Right renal pelvis (tissue), 4 donors: ENCODE data around the gene KRT3. TPM values are rescaled to one million over a fixed set of nuclear protein-coding genes. Genes with fewer than 3 reads are reported as not detected.
"Not testable (repeated sequence)": the region's sequence is repeated elsewhere in the genome, so short reads cannot be mapped to it uniquely, and the experiment has no call there.

ENCODE experiments used
- DNase-seq, 4 donors: peaks; one replicate each; pipeline ENCODE4 v3.0.0-alpha.2; 2013; ENCODE audit warnings: low read depth in 4 of 4, low spot score in 3 of 4, missing footprints in 1 of 4
- polyA plus RNA-seq, 4 donors: library from polyadenylated mRNA; unstranded; fragments of 120-200 nt; gene quantifications; one replicate each; pipeline ENCODE4 v1.2.1, GENCODE V29; 2013; ENCODE audit not compliant: insufficient read length in 4 of 4

KRT3 gene
- polyA plus RNA-seq, 4 donors, result not detected

DNA sequence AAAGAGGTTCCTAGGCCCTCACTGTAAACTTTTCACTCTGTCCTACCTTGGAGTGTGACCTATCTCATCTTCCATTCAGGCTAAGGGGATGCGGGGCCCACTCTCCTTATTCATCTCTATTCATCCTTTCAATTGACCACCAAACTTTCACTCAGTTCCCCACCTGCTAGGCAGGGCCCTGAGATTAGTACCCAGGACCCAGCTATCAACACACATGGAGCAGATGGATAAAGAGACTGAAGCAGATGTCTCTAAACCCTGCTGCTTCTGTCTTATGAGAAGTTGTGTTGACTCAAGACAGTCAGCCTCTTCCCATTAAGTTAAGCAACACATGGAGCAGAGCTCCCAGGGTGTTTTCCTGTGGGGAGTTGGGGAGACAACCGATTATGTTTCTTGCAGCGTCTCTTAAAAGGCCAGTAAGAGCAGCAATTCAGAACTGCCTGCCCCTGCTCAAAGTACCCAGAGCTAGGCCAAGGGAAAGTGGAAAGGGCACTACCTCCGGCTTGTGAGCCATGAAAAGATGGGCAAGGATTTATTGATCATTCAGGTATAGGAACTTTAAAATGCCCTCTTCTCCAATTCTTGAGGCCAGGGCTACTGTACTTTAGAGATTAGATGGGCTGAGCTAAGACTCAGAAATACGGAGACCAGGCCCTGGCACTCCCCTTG lies 29.4 kb downstream of the KRT3 start:
- DNase-seq, result no peak

DNA sequence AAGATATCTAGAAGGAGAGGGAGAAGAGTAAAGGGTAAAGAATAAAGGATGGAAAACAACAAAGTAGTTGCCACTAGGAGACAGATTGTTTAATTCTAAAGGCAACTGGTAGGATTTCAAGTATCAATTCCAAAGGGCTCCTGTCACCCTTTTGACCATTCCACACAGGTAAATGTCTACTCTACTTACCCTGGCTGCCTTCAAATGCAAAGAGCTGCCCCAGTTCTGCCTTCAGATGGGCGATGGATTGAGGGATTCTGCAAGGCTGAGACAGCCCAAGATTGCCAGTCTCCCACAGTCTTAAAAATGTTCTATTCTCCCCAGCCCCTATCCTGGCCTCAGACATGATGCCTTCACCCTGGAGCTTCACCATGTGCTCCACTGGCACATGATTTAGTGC lies 30.2 kb downstream of the KRT3 start:
- no peak for DNase-seq

DNA sequence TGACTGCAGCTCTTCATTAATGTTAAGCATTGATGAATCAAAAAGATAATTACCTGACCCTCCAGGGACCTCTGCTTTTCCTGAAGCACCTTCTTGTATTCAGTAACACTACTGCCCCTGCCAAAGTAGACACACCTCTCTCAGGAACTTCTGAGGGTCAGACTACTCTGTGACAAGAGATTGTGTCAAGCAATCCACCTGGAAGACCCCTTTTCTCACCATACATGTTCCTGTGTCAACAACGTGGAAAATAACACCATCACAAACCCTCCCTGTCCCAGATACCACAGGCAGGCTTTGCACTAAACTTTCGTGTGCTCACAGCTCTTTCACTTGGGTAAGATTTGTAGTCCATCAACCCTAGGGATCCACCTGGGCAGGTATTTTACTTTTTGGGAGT lies 31.9 kb downstream of the KRT3 start:
- no peak for DNase-seq

DNA sequence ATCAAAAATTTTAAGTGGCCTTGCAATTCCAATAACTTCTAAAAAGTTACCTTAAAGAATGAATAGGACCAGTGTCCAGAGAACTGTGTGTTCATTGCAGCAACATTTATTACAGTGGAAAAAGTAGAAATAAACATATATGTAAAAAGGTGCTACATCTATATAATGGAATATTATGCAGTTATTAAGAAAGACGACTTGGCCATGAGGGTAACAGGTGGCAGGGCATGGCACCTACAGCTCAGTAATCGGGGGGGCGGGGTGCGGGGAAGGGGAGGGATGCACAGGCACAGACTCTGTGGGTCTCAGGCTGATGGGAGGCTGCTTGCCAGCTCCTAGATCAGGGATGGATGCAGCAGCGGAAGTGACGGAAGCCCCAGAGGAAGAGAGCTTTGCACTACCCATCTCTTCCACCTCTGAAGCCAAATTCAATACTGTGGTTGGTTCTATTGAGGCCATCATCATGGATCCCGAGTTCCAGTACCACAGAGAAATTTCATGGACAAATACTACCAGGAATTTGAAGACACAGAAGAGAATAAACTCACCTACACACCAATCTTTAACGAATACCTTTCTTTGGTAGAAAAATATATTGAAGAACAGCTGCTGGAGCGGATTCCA lies 32.8 kb downstream of the KRT3 start:
- DNase-seq, result no peak

DNA sequence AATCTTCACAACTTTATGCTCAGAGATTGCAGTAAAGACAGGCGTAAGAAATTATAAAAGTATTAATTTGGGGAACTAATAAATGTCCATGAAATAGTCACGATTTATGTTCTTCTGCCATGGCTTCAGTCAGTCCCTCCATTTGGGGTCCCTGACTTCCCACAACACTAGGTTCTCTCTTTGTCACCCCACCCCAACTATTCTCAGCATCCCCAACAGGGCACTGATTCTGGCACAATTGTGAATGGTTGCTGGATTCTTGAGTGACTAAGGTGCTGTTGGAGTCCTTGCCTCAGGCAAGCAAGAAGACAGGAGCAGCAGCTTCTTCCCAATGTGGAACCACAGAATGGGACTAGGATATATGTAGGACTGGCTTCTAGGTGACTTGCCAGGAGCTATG lies 34.1 kb downstream of the KRT3 start:
- DNase-seq, result no peak

DNA sequence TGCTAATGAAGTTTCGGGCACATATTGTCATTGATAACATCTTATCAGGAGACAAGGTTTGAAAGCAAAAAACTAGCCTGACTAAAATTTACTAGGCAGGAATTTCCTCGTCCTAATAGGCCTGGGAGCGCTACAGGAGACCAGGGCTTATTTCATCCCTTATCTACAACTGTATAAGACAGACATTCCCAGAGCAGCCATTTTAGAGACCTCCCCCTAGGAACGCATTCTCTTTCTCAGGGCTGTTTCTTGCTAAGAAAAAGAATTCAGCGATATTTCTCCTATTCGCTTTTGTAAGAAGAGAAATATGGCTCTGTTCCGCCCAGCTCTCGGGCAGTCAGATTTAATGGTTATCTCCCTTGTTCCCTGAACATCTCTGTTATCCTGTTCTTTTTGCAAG lies 34.7 kb downstream of the KRT3 start:
- DNase-seq, result not testable (repeated sequence)

DNA sequence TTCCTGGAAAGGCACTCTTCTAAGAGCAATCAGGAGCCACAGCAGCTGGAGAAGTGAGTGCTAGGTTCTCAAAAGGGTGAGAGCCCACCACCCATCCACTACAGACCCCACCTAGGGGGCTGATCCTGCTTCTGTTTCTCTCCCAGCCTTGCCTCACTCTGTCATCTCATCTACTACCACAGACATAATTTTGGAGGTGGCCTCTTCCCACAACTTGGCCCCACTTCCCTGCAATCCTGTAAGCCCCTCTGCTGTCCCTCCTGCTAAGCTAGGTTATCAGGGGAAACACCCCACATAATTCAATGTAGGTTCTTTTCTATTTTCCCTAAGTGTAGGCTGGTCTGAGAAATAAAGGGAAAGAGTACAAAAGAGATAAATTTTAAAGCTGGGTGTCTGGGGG lies 35.3 kb downstream of the KRT3 start:
- no peak for DNase-seq

DNA sequence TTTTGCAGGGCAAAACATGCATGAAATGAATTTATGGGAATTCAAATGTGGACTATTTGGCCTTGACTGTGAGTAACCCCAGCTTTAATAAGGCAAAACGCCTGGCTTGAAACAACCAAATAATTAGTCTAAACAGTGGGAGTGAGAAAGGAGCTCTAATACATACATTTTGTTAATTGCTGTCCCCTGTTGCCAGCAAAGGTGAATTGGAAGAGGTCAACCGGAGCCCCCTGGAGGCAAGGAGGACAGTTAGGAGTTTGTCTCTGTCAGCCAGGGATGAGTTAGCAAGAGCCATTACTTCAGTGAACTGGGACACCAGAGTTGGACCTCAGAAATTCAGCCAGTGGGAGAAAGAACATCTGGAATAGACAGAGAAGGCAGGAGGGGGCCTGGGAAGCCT lies 36.2 kb downstream of the KRT3 start:
- no peak for DNase-seq

DNA sequence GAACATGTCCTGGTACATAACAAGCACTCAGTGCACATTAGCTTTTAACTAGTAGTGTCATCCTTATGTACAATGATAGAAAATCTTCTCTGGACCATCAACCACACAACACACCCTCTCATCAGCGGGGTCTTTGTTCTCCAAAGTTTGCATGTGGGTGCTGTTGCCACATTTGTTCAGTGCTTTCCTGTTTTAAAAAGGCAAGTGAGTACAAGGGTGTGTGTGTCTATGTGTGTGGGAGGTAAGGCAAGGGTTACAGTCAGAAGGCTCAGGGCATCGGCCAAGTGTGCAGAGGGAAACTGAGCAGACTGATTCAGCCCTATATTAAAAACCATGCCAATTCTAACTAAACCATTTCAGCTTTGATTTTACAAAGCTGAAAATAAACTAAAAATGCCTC lies 36.7 kb downstream of the KRT3 start:
- DNase-seq, result no peak

DNA sequence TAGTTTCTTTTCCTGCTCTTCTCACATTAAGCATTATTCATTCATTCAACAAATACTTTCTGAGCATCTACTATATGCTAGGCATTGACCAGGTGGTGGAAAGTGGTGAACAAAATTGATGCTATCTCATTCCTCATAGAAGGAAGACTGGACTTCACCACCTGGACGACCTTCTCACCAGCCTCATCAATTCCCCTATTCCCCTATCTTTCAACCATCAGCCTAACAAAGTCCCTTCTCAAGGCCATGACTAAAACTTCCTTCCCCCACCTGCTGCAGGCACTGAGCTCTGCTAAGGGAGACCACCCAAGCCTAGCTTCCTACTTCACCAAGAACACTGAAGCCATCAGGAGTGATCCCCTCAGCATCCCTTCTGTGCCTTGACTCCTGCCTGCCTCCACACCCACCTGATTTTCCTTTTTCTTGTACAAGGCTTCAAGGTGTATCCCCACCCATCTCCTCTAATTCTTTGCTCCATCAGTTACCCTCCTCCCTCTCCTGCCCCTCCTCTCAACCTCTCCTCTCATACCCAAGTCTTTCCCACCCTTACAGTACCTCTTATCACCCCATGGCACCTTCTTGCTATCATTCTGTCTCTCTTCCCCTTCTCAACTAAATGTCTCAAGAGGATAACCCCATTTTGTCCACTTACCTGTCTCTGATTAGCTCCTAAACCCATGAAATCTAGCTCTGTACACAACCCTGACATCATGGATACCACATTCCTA lies 38.3 kb downstream of the KRT3 start:
- no peak for DNase-seq

DNA sequence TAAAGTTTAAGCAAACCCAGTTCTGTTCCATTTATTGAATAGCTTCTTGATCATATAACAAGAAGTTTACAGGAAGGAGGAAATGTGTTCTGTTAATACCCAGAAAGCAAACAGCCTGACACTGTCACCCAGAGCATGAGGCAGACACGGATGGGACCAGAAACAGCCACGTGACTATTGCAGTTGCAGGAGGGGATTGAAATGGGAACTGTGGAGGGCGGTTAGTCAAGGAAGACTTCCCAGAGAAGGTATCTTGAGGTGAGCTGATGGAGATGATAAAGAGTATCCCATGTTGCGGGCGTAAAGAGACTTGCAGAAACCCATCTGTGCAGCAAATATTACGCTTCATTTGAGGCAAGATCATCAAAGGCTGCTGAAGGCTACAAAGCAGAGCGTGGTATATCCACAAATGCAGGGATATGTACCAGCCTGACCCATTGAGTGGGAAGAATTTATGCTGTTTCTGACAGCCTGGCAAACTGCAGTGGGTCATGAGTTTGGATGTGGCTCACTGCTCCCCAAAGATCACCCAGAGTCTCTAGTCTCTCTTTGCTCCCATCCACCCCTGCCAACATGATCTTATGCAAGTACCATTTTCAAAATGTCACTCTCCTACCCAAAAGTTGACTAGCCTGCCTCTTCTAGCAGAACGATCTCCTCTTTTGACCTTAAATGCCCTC lies 39.5 kb downstream of the KRT3 start:
- DNase-seq, result no peak

DNA sequence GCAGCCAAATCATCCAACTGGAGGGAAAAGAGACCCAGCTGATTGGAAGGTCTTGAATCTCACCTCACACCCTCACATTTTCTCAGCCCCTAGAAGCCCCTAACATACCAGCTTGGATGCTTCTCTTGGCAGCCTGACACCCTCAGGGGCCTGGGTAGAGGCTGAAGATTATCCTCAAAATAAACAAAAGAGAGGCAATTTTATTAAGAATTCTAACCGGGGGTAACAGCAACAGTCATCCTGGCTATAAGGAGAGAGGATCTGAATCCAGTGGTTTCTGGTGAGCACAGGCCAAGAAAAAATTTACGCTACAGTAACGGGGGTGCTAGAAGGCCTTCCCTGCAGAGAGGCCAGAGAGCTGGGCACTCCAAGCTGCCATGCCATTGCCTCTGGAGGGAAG lies 40.4 kb downstream of the KRT3 start:
- DNase-seq, result no peak

DNA sequence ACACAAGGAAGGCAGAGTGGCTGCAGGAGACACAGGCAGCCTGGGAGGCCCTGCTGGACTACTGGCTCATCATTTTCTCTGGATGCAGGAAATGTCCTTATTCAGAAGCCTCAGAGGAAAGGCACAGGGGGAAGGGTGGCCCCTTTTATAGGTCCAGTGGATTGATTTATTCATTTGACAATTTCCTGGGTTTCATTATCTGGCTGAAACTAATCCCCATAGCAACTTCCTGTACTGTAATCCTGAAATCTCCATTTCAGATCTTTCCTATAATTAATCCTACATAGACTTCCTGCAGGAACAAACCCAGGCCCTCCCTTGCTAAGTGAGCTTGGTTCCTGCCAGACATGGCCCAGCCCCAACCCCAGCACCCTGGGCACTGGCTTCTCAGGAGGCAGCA lies 41.8 kb downstream of the KRT3 start:
- no peak for DNase-seq

DNA sequence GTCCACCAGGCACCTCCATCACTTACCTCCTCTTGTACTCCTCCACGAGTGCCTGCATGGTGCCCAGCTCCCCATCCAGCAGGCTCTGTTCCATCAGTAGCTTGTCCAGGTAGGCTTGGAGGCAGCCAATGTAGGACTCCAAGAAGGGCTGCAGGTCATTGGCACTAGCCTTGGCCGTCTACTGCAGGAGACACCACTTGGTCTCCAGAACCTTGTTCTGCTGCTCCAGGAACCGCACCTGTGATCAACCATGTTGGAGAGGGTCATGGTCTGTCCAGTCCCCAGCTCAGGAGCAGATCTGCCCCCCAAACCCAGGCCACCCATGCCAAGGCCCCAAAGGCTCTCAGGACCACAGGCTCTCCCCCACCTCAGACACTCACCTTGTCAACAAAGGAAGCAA lies 42.6 kb downstream of the KRT3 start:
- no peak for DNase-seq

DNA sequence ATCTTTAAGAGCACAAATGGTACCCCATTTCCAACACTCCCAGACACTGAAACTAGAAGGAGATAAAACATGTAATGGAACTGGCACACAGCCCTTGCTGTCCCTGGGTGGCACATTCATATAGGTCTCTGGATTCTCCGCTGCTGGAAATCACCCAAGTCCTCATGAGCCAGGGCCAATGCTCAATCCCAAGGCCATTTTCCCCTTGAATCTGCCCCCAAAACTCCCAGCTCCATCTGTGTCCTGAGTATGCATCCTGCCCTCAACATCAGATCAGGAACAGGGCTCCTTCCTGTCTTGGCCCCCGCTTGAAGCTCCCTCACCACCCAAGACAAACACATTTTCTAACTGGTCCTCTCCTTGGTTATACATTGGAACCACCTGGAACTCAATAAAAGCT lies 43.4 kb downstream of the KRT3 start:
- DNase-seq, result no peak

DNA sequence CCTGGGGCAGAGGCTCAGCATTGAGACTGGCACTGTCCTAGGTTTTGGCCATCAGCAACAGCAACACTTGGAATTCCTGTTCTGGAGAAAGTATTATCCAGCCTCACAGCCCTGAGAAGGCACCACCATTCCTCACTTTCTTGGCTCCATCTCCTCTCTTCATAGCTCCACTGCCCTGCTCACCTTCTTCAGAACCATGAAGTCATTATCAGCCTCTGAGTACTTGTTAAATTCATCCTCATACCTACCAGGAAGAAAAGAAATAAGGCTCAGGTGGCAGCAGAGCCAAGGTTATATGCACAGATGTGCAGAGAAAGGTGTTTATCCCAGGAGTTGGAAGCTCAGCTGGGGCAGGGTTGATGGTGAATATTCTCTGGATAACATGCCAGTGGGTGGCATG lies 44.1 kb downstream of the KRT3 start:
- DNase-seq, result no peak

DNA sequence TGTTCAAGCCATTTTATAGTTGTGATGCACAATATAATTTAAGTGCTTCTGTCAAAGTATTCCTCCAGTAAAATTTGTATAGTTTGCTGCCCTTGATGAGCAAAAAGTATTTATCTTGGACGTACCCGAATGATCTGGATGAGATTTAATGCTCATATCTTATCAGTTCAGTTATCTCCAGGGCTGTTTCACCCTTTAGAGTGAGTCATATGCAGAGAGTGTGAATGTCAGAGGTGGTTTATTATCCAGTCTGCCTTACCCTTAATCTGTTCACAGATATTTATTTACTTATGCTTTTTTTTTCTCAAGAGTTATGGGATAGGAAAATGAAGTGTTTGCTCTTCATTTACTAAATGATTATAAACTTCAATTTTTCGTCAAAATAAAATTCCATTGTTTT lies 45.4 kb downstream of the KRT3 start:
- not testable (repeated sequence) for DNase-seq

DNA sequence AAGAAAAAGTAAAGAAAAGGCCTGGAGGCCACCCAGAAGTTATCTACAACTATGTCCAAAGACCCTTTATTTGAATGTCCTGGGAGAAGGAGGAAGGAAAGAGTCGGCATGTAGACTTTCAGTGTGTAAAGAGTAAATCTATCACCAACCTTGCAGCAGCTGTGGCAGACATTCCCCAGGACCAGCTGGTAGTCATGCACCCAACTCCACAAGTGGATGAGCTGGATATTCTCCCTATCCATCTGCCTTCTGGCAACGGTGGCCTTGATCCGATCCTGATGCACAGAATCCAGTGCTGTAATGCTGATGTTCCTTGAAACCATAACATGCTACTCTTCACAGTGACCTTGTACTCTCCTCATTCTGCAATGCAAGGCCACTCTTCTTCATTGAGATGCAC lies 46.1 kb downstream of the KRT3 start:
- DNase-seq, result no peak

DNA sequence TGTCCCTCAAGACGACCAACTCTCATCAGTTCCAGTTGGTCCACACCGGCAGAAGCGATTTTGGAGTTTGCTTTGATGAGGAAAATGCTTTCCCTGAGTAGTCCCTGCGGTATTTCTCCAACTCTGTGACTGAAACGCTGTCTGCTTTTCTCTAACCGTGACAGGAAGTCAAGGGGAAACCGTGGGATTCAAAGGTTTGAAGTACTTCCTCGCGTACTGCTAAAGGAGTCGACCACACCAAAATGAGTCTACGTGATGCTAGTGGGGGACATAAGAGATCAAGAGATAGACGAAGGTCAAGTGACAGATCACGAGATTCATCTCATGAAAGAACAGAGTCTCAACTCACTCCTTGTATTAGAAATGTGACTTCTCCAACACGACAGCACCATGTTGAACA lies 47.3 kb downstream of the KRT3 start:
- no peak for DNase-seq

DNA sequence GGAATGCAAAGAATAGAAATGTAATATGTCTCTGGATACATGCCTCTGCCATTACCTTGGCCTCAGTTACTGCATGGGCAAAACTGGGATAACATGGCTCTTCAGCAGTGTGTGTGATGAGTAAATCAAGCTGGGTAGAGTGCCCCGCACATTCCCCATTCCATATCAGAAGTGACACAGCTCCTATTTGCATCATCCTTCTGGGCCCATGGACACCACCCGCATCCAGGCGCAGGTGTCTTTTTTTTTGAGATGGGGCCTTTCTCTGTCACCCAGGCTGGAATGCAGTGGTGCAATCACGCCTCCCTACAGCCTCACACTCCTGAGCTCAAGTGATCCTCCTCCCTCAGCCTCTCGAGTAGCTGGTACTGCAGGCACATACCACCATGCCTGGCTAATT lies 50.4 kb downstream of the KRT3 start:
- DNase-seq, result no peak

DNA sequence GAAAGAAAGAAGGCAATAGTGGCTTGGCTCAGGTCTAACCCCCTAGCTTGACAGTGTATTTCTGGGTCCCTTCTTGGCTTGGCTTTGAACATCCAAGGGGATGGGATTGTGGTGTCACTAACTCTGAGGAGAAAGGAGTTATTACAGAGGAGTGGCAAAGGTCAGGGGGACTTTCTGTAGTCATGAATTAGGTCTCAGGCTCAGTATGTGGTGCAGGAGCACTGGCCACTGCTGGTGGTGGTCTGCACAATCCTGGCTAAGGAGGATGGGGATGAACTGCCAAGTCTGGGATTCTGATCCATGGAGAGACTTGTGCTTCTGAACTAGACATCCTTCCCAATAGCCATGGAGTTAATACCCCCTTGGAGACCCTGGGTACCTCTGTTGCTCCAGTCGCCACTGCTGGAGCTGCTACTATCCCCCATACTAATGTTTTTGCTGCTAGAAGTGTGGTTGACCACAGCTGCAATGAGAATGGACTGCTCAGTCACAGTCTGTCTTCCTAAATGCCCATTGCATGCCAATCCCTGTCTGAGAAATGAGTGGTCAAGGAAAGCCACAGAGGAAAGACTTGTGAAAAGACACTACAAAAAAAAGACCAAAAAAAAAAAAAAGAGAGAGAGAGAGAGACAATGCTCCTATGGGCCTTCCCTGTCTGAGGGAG lies 51.3 kb downstream of the KRT3 start:
- DNase-seq, result no peak
